ENCODE measurements around the gene UNCX.
"Not testable (repeated sequence)": the region's sequence is repeated elsewhere in the genome, so short reads cannot be mapped to it uniquely, and the experiment has no call there.

The UNCX gene

DNA sequence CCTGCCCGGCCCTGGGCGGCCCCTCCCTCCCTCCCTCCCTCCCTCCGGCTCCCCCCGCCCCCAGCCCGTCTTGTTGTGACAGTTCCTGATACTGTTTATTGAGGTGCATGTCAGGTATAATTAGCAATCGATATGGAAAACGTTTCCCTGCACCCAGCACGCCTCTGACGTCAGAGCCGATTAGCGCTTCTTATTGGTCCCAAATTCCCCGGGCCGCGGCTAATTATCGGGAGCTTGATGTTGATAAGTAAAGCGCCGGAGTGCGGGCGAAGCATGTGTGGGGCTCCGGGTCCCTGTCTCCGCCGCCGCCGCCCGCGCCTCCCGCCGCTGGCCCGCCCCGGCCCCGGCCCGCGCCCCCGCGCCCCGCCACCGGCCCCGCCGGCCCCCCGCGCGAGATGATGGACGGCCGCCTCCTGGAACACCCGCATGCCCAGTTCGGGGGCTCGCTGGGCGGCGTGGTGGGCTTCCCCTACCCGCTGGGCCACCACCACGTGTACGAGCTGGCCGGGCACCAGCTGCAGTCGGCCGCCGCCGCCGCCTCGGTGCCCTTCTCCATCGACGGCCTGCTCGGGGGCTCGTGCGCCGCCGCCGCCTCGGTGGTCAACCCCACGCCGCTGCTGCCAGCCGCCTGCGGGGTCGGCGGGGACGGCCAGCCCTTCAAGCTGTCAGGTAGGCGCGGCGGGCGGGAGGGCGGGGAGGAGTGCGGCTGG is at the start of gene UNCX:
UNCX (plus strand) TSS at position 250 of the 710 bp plus-strand sequence; CDS start at position 396, 146 bp downstream.
- DNase-seq (ENCODE audit: low read depth in 2 of 2), result no peak

DNA sequence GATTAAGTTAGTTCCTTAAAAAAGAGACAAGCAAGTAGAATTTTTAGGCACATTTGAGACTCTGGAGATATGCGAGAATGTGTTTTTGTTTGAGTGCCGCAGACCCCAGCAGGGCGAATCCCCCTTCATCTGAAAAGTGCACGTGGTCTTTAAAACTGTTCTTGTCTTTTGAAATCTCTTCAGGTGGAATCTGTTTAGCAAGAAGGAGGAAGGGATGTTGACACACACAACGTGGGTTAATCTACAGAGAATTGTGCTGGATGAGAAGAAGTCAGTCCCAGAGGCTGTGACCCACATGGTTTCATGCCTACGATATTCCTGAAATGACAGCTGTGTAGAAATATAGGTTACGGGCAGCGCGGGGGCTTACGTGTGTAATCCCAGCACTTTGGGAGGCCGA is 45.5 kb upstream of the UNCX start:
- DNase-seq (ENCODE audit: low read depth in 2 of 2), result no peak

DNA sequence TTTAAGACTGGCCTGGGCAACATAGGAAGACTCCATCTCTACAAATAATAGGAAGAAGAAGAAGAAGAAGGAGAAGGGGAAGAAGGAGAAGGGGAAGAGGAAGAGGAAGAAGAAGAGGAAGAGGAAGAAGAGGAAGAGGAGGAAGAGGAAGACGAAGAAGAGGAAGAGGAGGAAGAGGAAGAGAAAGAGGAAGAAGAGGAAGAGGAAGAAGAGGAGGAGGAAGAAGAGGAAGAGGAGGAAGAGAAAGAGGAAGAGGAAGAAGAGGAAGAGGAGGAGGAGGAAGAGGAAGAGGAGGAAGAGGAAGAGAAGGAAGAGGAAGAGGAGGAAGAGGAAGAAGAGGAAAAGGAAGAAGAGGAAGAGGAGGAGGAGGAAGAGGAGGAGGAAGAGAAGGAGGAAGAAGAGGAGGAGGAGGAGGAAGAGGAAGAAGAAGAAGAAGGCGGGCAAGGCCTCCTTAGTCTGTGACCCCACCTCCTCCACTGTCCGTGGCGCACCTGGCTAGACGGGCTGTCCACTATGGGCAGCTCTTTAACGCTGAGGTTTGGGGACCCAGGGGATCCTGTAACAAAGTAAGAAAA is 43.9 kb upstream of the UNCX start:
- no peak for DNase-seq (ENCODE audit: low read depth in 2 of 2)

DNA sequence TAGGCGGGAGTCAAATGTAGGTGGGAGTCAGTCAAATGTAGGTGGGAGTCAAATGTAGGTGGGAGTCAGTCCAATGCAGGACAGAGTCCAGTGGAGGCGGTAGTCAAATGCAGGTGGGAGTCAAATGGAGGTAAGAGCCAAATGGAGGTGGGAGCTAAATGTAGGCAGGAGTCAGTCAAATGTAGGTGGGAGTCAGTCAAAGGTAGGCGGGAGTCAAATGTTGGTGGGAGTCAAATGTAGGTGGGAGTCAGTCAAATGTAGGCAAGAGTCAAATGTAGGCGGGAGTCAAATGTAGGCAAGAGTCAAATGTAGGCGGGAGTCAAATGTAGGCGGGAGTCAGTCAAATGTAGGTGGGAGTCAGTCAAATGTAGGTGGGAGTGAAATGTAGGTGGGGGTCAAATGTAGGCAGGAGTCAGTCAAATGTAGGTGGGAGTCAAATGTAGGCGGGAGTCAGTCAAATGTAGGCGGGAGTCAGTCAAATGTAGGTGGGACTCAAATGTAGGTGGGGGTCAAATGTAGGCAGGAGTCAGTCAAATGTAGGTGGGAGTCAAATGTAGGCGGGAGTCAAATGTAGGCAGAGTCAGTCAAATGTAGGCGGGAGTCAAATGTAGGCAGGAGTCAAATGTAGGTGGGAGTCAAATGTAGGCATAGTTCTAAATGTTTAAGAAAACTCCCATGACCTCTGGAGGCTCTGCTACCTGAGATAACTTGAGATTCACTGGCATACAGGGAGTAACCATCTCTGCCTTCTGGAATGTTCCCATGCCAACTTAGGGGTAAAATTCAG is 42.5 kb upstream of the UNCX start:
- DNase-seq (ENCODE audit: low read depth in 2 of 2), result no peak

DNA sequence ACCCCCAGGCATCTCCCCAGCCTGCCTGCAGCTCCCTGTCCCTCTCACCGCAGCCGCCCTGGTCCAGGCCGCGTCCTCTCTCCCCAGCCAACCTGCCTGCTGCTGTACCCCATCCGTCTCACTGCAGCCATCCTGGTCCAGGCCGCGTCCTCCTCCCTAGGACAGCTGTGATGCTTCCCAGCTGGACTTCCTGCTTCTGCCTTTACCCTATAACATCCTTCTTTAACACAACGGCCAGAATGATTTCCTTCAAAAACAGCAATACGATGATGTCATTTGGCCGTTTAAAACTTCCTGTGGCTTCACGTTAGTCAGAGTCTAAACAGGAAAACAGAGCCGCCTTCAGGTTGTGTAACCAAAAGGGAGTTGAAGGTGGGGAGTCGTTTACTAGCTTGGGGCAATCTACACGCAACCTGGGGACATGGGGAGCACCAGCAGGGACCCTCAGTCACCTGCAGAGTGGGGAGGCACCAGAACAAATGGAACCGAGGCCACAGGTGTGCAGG is 40.4 kb upstream of the UNCX start:
- no peak for DNase-seq (ENCODE audit: low read depth in 2 of 2)

DNA sequence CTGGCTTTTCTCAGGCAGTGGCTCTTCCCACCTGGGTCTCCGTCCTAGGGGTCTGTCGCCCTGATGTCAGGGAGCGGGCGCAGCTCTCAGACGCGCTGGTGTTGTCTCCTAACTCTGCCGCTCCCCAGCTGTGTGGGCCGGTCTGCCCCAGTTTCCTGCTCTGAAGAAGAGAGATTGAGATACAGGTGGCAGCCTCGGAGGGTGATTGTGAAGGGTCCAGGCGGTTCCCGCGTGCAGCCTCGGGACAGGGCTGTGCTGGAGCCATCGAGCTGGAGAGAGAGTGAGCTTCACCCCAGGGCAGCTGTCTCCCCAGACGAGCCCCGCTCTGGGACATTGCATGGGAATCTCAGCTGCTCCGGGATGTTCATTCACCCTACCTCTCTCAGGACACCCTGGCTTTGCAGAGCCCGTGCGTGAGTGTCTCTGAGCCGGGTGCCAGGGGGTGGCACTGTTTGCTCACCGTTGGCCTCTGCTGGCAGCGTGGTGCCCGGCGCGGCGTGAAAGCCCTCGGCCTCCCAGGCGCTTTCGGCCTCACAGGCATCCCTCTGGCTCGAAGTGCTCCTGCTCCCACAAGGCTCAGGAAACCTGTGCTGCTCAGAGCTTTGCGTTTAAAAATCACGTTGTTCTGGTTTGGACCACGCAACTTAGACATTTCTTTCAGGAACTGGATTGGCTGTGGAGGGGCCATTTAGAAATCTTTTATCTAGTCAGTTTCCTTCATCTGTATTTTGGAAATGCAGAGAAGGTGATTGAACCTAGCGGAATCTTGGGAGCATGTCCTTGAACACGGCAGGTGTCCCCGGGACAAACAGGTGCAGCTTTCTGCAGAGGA is 38.9 kb upstream of the UNCX start:
- no peak for DNase-seq (ENCODE audit: low read depth in 2 of 2)

DNA sequence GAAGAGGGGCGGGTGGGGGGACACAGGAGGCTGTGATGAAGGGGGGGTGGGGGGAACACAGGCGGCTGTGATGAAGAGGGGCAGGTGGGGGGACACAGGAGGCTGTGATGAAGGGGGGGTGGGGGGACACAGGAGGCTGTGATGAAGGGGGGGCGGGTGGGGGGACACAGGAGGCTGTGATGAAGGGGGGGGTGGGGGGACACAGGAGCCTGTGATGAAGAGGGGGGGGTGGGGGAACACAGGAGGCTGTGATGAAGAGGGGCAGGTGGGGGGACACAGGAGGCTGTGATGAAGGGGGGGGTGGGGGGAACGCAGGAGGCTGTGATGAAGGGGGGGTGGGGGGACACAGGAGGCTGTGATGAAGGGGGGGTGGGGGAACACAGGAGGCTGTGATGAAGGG is 36.2 kb upstream of the UNCX start:
- not testable (repeated sequence) for DNase-seq (ENCODE audit: low read depth in 2 of 2)

DNA sequence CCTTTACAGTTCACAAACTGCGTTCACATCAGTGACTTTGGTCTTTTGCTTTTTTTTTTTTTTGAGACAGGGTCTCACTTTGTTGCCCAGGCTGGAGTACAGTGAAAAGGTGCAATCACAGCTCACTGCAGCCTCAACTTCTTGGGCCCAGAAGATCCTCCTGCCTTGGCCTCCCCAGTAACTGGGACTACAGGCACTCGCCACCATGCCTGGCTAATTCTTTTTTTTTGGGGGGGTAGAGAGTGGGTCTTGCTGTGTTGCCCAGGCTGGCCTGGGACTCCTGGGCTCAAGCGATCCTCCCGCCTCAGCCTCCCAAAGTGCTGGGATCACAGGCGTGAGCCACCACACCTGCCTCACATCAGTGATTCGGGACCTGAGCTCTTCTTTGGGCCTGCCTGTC is 35.7 kb upstream of the UNCX start:
- DNase-seq (ENCODE audit: low read depth in 2 of 2), result no peak

DNA sequence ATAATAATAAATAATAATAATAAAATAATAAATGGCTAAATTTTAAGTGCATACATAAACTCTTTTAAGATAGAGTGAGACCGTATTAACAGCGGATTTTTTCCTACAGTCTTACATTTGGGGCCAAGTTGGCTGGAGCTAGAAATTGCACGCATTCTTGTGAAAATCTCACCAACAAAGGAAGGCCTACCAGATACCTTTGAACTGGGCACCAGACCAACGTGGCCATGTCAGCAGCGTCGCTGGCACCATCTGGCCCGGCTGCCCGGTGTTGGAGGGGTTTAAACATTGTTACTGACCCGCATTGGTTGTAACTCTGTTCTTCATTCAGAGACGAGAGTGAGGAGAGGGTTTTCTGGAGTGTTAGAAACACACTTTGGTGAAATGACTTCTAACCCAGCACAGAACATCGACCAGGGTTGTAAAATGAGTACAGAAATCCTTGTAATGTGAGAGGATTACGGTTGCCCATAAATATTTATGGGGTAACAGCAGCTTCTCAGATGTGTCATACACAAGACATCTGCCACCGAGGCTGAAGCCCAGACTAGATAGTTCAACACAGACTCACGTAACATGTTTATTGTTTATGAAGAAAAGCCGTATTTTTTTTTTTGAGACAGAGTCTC is 34.6 kb upstream of the UNCX start:
- DNase-seq (ENCODE audit: low read depth in 2 of 2), result no peak

DNA sequence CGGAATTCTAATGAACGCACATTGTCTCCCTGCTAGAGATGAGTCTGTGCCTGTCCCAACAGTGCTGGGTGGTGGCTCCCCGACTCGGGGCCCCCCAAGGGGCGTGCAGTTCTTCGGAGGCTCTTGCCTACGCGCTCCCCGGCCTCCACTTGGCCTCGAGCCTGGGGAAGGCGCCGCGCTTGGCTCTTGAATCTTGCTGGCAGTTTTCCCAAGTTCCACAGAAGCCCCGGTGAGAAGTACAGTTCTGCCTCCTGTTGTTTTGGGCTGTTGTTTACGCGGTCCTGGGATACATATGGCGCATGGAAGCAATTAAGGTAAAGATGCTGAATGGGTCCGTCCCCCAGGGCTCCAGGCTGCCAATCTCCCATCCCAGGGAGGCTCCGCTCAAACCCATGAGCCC is 32.6 kb upstream of the UNCX start:
- no peak for DNase-seq (ENCODE audit: low read depth in 2 of 2)

DNA sequence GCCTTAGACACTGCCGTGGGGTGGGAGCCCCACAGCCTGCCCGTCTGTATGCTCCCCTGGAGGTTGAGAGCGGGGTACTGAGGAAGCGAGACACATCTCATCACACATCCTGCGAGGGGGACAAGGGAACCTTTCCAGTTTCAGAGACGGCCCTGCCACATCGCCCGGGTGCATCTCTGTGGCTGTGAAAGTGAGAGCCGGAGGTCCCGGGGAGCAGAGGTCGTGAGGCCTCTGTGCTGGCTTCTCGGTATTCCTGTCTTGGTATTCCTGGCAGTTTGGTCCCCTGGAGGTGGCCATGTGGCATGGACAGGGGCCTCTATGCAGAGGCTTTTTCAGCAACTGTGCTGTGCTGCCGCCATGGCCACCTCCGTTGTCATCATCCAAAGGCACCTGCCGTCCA is 30.8 kb upstream of the UNCX start:
- no peak for DNase-seq (ENCODE audit: low read depth in 2 of 2)

DNA sequence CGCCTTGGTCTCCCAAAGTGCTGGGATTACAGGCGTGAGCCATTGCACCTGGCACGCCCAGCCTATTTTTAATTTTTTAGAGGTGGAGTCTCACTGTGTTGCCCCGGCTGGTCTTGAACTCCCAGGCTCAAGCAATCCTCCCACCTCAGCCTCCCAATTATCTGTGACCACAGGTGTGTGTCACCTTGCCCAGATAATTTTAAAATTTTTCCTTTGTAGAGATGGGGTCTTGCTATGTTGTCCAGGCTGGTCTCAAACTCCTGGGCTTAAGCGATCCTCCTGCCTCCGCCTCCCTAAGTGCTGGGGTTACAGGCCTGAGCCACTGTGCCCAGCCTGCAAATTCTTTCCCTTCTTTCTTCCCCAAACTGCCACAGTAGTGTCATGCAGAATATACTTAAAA is 29.8 kb upstream of the UNCX start:
- not testable (repeated sequence) for DNase-seq (ENCODE audit: low read depth in 2 of 2)

DNA sequence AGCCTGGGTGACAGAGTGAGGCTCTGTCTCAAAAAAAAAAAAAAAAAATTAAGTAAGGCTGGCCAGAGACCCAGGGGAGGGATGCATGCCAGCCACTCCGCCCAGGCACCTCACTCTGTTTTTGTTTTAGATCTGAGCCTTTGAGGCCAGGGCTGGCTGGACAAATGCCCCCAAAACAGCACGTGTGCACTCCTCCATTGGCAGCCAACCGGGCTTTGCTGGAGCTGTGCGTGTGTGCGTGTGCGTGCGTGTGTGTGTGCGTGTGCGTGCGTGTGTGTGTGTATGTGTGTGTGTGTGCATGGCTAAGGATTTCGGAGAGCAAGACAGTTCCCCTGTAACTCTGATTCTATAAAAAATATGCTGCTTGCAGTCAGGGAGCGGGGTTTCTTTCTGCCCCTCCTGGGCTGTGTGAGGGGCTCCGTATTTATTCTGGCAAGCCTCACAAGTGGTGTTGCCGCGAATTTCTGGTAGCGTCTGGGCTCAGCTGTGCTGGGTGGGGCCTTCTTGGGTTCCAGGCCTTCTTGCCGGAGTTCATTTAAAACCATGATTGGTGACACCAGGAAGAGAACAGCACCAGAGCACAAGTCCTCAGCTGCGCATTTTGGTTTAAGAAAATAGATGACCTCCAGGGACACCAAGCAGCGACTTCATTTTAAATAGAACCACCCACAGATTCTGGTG is 28.1 kb upstream of the UNCX start:
- DNase-seq (ENCODE audit: low read depth in 2 of 2), result no peak

DNA sequence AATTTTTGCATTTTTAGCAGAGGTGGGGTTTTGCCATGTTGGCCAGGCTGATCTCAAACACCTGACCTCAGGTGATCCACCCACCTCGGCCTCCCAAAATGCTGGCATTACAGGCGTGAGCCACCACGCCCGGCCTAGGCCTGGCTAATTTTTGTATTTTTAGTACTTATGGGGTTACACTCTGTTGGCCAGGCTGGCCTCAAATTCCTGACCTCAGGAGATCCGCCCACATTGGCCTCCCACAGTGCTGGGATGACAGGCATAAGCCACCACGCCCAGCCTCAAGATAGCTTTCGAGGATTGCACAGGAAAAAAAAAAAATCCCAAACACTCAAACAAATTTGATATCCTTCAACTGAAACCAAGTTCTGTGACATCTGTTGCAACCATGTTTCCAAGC is 26.9 kb upstream of the UNCX start:
- not testable (repeated sequence) for DNase-seq (ENCODE audit: low read depth in 2 of 2)

DNA sequence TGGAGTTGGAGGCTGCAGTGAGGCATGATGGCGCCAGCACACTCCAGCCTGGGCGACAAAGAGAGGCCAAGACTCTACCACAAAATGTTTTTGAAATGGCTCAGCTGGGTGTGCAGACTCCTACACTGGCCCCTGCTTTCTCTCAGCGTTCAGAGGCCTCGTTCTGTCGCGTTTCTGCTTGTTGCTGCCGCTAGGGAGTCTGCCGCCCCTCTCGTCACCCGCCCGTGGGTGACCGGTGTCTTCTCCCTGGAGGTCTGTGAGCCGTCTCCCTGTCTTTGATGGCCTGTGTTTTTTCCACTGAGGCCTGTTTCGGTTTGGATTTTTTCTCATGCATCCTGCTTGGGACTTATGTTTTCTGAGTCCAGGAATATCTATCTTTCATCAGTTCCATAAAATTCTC is 23.6 kb upstream of the UNCX start:
- DNase-seq (ENCODE audit: low read depth in 2 of 2), result no peak

DNA sequence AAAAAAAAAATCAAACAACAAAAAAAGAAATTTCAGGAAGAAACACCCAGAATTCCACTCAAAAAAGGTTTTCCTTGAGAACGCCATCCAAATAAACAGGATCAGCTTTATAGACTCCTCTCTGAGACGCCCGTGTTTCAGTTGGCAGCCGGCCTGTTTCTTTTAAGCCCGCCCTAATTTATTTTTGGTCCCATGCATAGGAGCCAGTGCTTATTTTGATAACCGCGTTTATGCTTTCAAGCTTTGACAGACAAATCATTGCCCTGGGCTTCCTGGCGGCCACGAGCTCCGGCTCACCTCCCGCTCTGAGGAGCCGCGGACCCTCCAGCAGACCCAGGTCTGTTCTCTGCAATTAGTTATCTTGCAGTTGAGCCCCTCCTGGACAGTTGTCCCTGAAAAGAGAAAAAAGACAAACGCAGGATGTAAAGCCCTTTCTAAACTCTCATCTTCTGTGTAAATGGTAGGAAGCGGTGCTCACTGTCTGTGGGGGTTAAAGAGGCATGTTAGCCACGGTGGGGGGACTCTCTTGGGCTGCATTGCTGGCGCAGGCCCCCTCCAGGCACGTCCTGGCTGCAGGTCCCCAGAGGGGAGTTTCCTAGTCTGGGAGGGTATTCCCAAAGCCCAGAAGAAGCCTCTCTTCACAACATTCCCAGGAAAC is 22.2 kb upstream of the UNCX start:
- no peak for DNase-seq (ENCODE audit: low read depth in 2 of 2)

DNA sequence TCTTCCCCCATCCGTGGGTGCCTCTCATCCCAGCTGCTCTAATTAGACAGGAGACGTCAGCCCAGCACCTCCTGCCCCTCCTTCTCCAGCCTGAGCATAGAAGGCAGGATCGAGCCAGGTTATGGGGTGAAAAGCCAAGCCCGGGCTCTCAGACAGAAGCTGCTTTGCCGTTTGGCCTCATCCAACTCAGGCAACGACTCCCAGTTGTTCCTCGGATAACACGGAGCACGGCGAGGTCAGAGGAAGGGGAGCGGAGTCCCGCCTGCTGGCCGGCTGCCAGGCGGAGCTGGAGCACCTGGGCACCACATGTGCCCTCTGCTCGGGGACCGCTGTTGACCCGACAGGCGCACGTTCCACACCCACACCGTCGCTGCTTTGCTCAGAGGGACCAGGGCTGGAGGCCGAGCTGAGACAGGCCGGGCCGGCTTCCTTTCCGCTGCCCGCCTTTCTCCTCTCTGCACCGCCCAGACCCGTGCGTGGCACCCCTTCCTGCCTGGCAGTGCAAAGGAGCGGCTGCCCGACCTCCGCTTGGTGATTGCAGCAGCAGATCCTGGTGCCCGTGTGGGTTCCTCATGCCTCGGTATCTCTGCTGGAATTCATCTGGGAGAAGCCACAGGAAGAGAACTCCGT is 21.6 kb upstream of the UNCX start:
- DNase-seq (ENCODE audit: low read depth in 2 of 2), result no peak

DNA sequence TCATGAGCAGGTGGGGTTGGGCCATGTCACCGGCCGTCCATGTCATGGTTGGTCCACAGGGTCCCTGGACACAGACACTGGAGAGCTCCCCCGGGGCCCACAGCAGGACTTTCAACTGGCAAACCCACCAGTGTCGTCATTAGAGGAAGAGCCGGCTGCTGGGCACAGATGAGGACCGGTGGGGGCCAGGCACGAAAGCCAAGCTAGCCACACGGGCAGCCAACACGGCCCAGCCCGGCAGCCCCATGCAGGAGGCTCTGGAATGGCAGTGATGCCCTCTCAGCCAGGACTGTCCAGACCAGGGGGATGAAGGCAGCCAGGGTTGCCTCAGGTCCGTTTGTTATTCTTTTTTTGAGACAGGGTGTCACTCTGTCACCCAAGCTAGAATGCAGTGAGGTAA is 21.1 kb upstream of the UNCX start:
- DNase-seq (ENCODE audit: low read depth in 2 of 2), result no peak

DNA sequence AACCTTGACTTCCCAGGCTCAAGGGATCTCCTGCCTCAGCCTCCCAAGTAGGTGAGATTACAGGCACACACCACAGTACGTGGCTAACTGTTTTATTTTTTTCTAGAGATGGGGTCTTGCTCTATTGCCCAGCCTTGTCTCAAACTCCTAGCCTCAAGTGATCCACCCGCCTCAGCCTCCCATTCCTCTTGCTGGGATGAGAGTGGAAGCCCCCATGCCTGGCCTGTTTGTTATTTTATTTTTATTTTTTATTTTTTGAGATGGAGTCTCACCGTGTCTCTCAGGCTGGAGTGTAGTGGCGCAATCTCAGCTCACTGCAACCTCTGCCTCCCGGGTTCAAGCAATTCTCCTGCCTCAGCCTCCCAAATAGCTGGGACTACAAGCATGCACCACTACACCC is 20.6 kb upstream of the UNCX start:
- DNase-seq (ENCODE audit: low read depth in 2 of 2), result not testable (repeated sequence)

DNA sequence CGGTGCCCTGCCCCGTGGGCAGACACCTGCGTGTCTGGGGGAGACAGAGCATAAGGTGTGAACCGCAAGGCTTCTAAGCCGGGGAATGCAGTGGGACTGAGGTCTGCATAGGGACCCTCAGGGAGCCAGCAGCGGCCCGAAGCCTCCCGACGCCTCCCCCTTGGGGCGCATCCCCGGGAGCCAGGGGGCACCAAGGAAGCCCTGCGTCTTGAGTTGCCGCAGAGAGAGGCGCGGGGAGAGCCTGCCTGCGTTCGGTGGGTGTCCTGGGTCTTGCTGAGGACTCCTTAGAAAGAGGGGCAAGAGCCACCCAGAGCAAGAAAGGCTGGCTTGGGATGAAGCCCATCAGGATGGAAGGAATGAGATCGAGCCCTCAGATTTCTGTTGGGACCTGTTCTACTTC is 18.2 kb upstream of the UNCX start:
- no peak for DNase-seq (ENCODE audit: low read depth in 2 of 2)

Measured in activated CD4-positive, alpha-beta T cell treated with anti-CD3 and anti-CD28 coated beads for 24 hours (primary cell).